Stomach (tissue), 4 donors: ENCODE measurements around the gene KANK4.

Source experiments
- CTCF ChIP-seq, 7 experiments: fragments of 450-650 bp in 4 of 7; fragments of 200-600 bp in 3 of 7; sonication (generic) in 3 of 7; IDR thresholded peaks; one replicate each; pipeline ENCODE4 v1.5.1; 2016 to 2019; ENCODE audit warnings: antibody characterized with exemption in 7 of 7, control low read depth in 2 of 7, mild to moderate bottlenecking in 1 of 7
- EP300 ChIP-seq: sonication (generic); formaldehyde crosslinking; IDR thresholded peaks from one replicate; pipeline ENCODE4 v1.6.1; 2017; ENCODE audit warnings: antibody characterized with exemption

- TF ChIP-seq CTCF (IDR thresholded peaks at IDR 0.05) (no peak), EP300 (no peak)
Measured at GRCh38 chr1:62321446-62321845, 2.2 kb upstream of the KANK4 start.
